DMS53 treated with DMSO at 0.1 percent for 48 hours (cell line): Measurements from ENCODE around the gene PLCD4.

ENCODE experiments used
- DNase-seq: peaks from one replicate; lab custom pipeline; 2025; ENCODE audit not compliant: unreplicated experiment; lab: John Stamatoyannopoulos, UW

Gene PLCD4

GRCh38 chr2:218607436-218608115, at the start of gene PLCD4:
TSS of gene PLCD4 (plus strand) at chr2:218607899. CDS start at chr2:218615740, 7,841 bp downstream.
- DNase-seq = no peak

DNA sequence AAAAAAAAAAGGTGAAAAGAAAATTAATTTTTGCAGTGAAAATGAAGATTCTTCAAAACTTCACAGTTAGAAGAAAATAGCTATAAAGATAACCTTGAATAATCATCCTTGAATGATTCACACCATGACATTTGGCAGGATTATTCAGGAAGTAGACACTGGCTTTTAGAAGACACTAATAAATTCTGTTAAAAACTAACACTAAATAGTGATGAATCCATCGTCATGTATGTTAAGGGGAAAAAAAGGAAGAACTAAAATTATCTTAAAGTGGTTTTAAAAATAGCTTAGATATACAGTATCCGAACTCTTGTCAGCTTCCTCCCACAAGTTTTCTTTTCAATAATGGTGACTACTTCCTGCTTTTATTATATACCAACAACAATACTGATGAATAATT, 49.8 kb upstream of the PLCD4 start:
- no peak for DNase-seq

GRCh38 chr2:218558986-218559385, 48.7 kb upstream of the PLCD4 start:
- DNase-seq = no peak

- DNase-seq = no peak
These were observed 43.6 kb upstream of the PLCD4 start for GRCh38 chr2:218564056-218564455.

- DNase-seq = no peak
These were observed 41.4 kb upstream of the PLCD4 start for GRCh38 chr2:218566296-218566695.

DNA sequence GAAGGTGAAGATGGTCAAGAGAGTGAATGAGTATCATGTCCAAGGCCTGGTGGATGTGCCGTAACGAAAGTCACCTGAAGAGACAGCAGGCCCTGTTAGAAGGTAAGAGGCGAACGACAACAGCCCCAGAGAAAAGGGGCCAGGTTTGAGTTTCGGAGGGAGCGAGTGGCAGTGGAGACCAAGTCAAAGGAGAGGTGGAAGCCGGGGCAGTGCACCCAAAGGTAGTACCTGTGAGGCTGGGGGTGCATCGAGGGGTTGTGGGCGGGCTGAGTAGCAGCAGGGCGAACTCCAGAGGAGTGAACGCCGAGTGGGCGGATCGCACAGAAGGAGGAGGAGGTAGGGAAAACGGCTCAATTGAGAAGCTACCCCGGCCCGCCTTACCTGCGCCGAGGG, 39.9 kb upstream of the PLCD4 start:
- no peak for DNase-seq

DNA sequence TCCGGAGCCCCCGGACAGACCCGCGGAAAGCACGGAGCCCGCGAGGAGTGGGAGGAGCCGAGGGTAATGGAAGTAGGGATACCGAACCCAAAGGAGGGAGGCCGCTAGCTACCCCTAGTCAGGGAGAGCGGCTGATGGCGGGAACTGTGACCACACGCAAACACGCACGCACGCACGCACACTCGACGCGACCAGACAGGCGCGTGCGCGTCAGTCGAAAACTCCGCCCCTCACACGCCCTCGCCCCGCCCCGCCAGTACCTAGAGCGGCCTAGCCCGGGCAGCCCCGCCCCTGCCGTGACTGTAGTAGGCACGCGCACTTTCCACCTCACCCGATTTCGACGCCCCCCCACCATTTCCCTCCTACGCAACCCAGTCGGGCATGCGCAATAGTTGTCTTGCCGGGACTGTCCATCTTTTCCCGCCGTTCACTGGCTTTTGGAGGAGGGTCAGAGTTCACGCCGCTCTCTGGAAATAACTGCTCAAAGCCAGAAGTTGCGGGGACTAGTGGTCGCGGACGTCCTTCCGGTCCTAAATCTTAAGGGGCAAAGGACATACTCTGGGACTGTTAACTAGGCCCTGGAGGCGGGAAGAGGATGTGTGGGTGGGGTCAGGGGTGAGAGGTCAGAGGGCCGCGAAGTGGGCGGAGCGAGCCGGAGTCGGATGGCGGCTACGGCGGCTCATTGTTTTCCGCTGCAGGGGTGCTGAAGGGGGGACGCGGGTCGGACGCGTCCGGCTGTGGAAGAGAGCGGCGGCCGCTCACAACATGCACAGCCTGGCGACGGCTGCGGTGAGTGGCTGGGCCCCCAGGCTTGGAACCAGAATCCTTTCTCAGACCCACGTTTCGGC, 39.3 kb upstream of the PLCD4 start, which contains the start of the genes CNOT9 and USP37:
CNOT9 (plus strand) TSS at position 650 of the 848 bp plus-strand sequence; CDS start at position 766, 116 bp downstream.
USP37 (minus strand) TSS at position 162 of the 848 bp plus-strand sequence. CDS start 9,698 bp downstream, outside the sequence.
- DNase-seq = peak; percentile 90

- peak; percentile 15 for DNase-seq
These were observed 38.7 kb upstream of the PLCD4 start for GRCh38 chr2:218569038-218569431.

GRCh38 chr2:218569661-218570500, 37.8 kb upstream of the PLCD4 start:
- DNase-seq = no peak

- no peak for DNase-seq
These were observed 36.8 kb upstream of the PLCD4 start for GRCh38 chr2:218570850-218571249.

- DNase-seq = no peak
These were observed 30.8 kb upstream of the PLCD4 start for GRCh38 chr2:218576854-218577253.

DNA sequence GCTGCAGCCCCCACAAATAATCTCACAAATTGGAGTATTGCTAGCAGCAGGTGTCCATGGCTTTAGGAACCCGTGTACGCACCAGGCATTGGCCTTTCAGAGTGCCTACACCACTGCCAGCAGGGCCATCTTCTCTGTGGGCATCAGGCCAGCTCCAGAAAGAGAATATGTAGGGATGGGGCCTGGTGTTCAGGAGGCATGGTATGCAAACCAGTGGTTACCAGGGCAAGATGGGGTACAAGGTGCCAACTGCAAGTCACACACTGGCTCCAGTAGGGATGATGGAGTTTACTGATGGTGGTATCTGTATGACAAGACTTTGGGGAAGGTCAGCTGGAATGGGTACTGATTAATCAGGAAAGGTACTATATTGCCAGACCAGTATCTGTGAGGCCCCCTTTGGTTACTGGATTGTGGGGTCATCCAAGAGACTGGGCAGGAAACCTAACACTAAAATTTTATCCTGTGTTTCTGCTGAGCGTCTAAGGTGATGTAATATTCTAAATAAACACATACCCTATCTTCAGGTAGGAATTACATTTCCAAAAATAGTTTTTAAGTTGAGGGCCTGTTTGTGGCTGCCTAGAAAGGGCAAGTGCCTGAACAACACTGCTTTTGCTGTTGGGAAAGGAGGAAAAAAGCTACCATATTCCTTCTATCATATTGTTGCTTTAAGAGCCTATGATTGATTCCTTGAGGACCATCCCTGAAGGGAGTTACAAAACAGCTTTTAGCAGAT, 30.0 kb upstream of the PLCD4 start:
- DNase-seq = no peak

DNA sequence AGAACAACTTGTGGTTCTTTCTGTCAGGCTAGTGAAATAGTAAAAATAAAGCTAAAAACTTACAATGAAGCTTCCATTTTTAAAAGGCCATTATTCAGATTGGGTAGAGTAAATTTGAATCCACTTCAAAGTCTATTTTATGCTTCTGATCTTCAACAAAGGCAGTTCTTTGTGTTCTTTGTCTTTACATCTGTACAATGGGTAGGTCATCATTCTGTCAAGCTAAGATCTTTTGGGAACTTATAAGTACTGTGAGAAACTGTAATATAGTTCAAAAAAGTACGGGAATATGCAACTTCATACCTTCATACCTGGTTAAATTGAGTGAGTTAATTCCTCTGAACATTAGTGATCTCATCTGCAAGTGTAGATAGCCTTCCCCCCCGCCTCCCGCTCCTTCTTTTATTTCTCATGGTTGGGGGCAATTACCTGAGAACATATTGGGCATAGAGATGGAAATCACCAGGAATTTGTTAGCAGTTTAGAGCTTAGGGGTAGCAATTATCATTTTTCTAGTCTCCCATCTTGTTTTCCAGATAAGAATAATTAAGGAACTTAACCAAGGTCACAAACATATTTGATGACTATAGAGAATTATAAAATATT, 29.3 kb upstream of the PLCD4 start:
- no peak for DNase-seq

- DNase-seq = no peak
These were observed 25.6 kb upstream of the PLCD4 start for GRCh38 chr2:218582076-218582475.

GRCh38 chr2:218583983-218584850, 23.5 kb upstream of the PLCD4 start:
- DNase-seq = no peak

DNA sequence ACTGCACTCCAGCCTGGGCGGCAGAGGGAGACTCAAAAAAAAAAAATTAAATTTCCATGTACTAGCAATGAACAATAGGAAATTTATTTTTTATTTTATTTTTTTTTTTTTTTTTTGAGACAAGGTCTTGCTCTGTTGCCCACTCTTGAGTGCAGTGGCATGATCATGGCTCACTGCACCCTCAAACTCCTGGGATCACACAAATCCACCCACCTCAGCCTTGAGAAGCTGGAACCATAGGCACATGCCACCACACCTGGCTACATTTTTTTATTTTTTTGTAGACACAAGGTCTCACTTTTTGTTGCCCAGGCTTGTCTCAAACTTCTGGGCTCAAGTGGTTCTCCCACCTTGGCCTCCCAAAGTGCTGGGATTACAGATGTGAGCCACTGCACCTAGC, 22.2 kb upstream of the PLCD4 start:
- no peak for DNase-seq

DNA sequence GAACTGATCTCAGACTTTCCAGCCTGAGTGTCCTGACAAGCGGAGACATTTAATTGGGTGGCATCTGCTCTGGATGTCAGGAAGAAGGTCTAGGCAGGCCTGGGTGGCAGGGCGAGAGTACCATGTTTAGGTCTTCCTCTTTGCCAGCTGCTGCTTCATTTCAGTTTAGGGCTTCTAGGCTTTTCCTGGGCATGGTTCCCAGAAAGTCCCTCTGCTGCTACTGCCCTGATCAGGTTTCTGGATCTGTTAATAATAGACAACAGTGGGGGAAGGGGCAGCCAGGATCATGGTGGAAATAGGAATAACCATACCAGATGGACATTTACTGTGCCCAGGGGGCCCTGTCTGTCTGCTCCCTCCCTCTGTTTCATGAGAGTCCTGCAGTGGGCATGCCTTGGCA, 2.3 kb upstream of the PLCD4 start:
- DNase-seq = peak; percentile 2

DNA sequence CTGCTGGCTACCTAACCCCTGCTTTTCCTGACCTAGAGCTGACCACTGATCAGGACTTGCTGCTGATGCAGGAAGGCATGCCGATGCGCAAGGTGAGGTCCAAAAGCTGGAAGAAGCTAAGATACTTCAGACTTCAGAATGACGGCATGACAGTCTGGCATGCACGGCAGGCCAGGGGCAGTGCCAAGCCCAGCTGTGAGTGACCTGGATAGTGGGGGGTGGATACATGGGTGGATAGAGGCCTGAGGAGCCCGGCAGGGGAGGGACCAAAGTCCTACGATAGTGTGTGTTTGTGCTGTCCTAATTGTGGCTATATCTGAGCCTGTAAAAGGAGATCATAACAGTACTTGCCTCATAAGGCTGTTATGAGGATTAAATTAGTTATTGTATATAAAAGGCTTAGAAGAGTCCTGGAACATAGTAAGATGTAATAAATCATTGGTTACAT, 8.2 kb downstream of the PLCD4 start:
- no peak for DNase-seq
